ENCODE measurements around the gene TGM1. TPM values are rescaled to one million over a fixed set of nuclear protein-coding genes. Genes with fewer than 3 reads are reported as not detected.

Gene TGM1
- total RNA-seq, 1 experiment from 2014 or later, result 2.9 TPM

GRCh38 chr14:24310265-24310645 is 47.3 kb upstream of the TGM1 start:
- no peak overlapping the region; a peak in 1 of 5 replicates for H3K4me3 Mint-ChIP-seq
- Histone ChIP-seq H4K5ac (ENCODE audit: insufficient read length, low read depth, low read length) (no peak overlapping the region), H3K23ac (ENCODE audit: insufficient read length, low read depth, low read length) (no peak overlapping the region), H3K27me3 (ENCODE audit: insufficient read depth, low read length) (no peaks in the 10 kb centered on the region), H3K4me2 (ENCODE audit: insufficient read depth, insufficient read length, low read length) (no peak overlapping the region), H2BK15ac (ENCODE audit: low read depth, low read length) (no peak overlapping the region), H3K27ac (ENCODE audit: insufficient read length, low read depth, low read length) (no peak overlapping the region), H3K14ac (ENCODE audit: insufficient read depth, low read length) (no peak overlapping the region), H4K8ac (replicated peaks; ENCODE audit: insufficient read length, low read depth, low read length) (no peak overlapping the region), H3T11ph (ENCODE audit: low read length) (no peak overlapping the region), H2BK12ac (ENCODE audit: insufficient read length, low read depth, low read length) (no peak overlapping the region), H3K23me2 (ENCODE audit: insufficient read length, low read depth, low read length, poor library complexity, severe bottlenecking) (no peaks in the 10 kb centered on the region), H3K56ac (ENCODE audit: insufficient read length, low read depth, low read length) (no peak overlapping the region), H2BK120ac (ENCODE audit: low read depth, low read length, poor library complexity, severe bottlenecking) (no peak overlapping the region), H3K4me1 (ENCODE audit: insufficient read depth, low read length) (no peaks in the 10 kb centered on the region), H3K79me1 (ENCODE audit: insufficient read depth, low read depth, low read length, poor library complexity, severe bottlenecking) (no peaks in the 10 kb centered on the region), H2BK20ac (ENCODE audit: low read depth, low read length, poor library complexity, severe bottlenecking) (no peak overlapping the region), H4K20me1 (ENCODE audit: control insufficient read depth, insufficient read depth, insufficient read length) (no peaks in the 10 kb centered on the region), H3K79me2 (ENCODE audit: insufficient read depth, low read length) (no peaks in the 10 kb centered on the region), H3K18ac (ENCODE audit: insufficient read length, low read depth, low read length) (no peak overlapping the region), H3K4ac (ENCODE audit: low read depth, low read length) (no peak overlapping the region), H2AK5ac (ENCODE audit: insufficient read length, low read length) (no peak overlapping the region), H3K9me3 (ENCODE audit: control insufficient read depth, low read depth, low read length) (no peaks in the 10 kb centered on the region), H2AFZ (ENCODE audit: low read length) (no peak overlapping the region), H3K9ac (ENCODE audit: extremely low read depth, insufficient read length, low read length) (no peak overlapping the region), H4K91ac (ENCODE audit: insufficient read length, low read depth, low read length) (no peak overlapping the region), H2BK5ac (ENCODE audit: insufficient read length, low read length) (no peak overlapping the region)
- H3K27ac Mint-ChIP-seq, result peak overlapping the region in 1 of 3 experiments; percentile 77; a peak in 1 of 7 replicates
- H3K4me1 Mint-ChIP-seq, result peaks cover 5 to 6% of the 10 kb centered on the region in 2 experiments; a peak in 3 of 4 replicates
- no peaks in the 10 kb centered on the region for H3K9me3 Mint-ChIP-seq
- no peak for TF ChIP-seq CTCF (conservative IDR thresholded peaks at IDR 0.05)
- H3K36me3 Mint-ChIP-seq (ENCODE audit: insufficient read depth in 1 of 3, low read depth in 3 of 3), result peaks cover 11 to 47% (median 26%) of the 10 kb centered on the region in 3 experiments; a peak in 6 of 7 replicates
- WGBS (ENCODE audit: extremely low coverage, insufficient read length, low lambda C conversion rate), result no CpG with 5 or more reads among the region's 5 CpGs
- DNase-seq, result no peak
- peaks cover 5% of the 10 kb centered on the region for H3K27me3 Mint-ChIP-seq (ENCODE audit: low read depth)
